MM.1S (cell line): ENCODE data around the gene ADO.

Experiments
- DNase-seq: peaks from one replicate; pipeline ENCODE4 v3.0.0-alpha.2; 2015
- H2AFZ ChIP-seq: fragments of 300-600 bp; sonication (generic); 2 replicates; pipeline ENCODE4 v1.6.0; 2016; ENCODE audit warnings: antibody characterized with exemption, low read length
- H3F3A ChIP-seq: fragments of 300-600 bp; sonication (generic); 2 replicates; pipeline ENCODE4 v1.6.1; 2016; ENCODE audit warnings: mild to moderate bottlenecking, antibody characterized with exemption, low read length, moderate library complexity, mixed read lengths; ENCODE audit not compliant: insufficient read depth
- H3K27ac ChIP-seq: fragments of 300-600 bp; sonication (generic); 2 replicates; pipeline ENCODE4 v1.5.1; 2016; ENCODE audit warnings: mild to moderate bottlenecking, low read length
- H3K27me3 ChIP-seq: fragments of 300-600 bp; sonication (generic); replicated peaks from 2 replicates; pipeline ENCODE4 v1.6.0; 2016; ENCODE audit warnings: low read length; ENCODE audit not compliant: insufficient read depth
- H3K36me3 ChIP-seq: fragments of 300-600 bp; sonication (generic); replicated peaks from 2 replicates; pipeline ENCODE4 v1.6.1; 2016; ENCODE audit warnings: mild to moderate bottlenecking, low read length, mixed read lengths; ENCODE audit not compliant: insufficient read depth
- H3K4me1 ChIP-seq: fragments of 300-600 bp; sonication (generic); 2 replicates; pipeline ENCODE4 v1.6.1; 2016; ENCODE audit warnings: low read length, mixed read lengths
- H3K4me2 ChIP-seq: fragments of 300-600 bp; sonication (generic); 2 replicates; pipeline ENCODE4 v1.6.0; 2016; ENCODE audit warnings: low read depth, low read length
- H3K4me3 ChIP-seq: fragments of 300-600 bp; sonication (generic); 2 replicates; pipeline ENCODE4 v1.5.1; 2016; ENCODE audit warnings: low read length, mixed read lengths
- H3K79me2 ChIP-seq: fragments of 300-600 bp; sonication (generic); 2 replicates; pipeline ENCODE4 v1.6.1; 2016; ENCODE audit warnings: mixed run types, low read length, mixed read lengths
- H3K9ac ChIP-seq: fragments of 300-600 bp; sonication (generic); 2 replicates; pipeline ENCODE4 v1.6.1; 2016; ENCODE audit warnings: low read length, mixed read lengths
- H3K9me2 ChIP-seq: fragments of 300-600 bp; sonication (generic); replicated peaks from 2 replicates; pipeline ENCODE4 v1.6.1; 2016; ENCODE audit warnings: mild to moderate bottlenecking, low read length, mixed read lengths; ENCODE audit not compliant: insufficient read depth
- H3K9me3 ChIP-seq: fragments of 300-600 bp; sonication (generic); replicated peaks from 2 replicates; pipeline ENCODE4 v1.6.1; 2016; ENCODE audit warnings: mild to moderate bottlenecking, low read length, mixed read lengths; ENCODE audit not compliant: insufficient read depth
- H4K20me1 ChIP-seq: fragments of 300-600 bp; sonication (generic); 2 replicates; pipeline ENCODE4 v1.6.1; 2016; ENCODE audit warnings: mild to moderate bottlenecking, low read length, moderate library complexity, mixed read lengths; ENCODE audit not compliant: insufficient read depth
- CTCF ChIP-seq: fragments of 300-600 bp; sonication (generic); IDR thresholded peaks from 2 replicates; pipeline ENCODE4 v1.5.1; 2016; ENCODE audit warnings: antibody characterized with exemption, low read length, mixed read lengths
- EZH2 ChIP-seq: fragments of 300-600 bp; sonication (generic); optimal IDR thresholded peaks from 2 replicates; pipeline ENCODE3; 2017; ENCODE audit warnings: low read depth, mild to moderate bottlenecking, antibody characterized with exemption, low read length, mixed read lengths
- EZH2phosphoT487 ChIP-seq: fragments of 300-600 bp; sonication (generic); IDR thresholded peaks from 2 replicates; pipeline ENCODE4 v1.6.1; 2018; ENCODE audit warnings: antibody characterized with exemption, low read length

ADO gene

GRCh38 chr10:62806251-62806650, 1.7 kb downstream of the ADO start:
- no peak overlapping the region for H3K27ac ChIP-seq
- H3K9ac ChIP-seq: no peak overlapping the region; the same call in 1 of the 2 replicates
- H3K36me3 ChIP-seq: 0 out of 2 replicates have a peak, but pooled peaks cover 4% of the 10 kb centered on the region
- H3K79me2 ChIP-seq: peaks cover 45% of the 10 kb centered on the region
- peak overlapping the region; percentile 94 for H3K4me3 ChIP-seq
- no peaks in the 10 kb centered on the region for H3K9me2 ChIP-seq
- DNase-seq: no peak
- H3K4me1 ChIP-seq: peaks cover 19% of the 10 kb centered on the region
- peaks cover 7% of the 10 kb centered on the region; the same call in 1 of the 2 replicates for H4K20me1 ChIP-seq
- H2AFZ ChIP-seq: no peak overlapping the region
- no peaks in the 10 kb centered on the region for H3K27me3 ChIP-seq
- H3K9me3 ChIP-seq: no peaks in the 10 kb centered on the region
- H3K4me2 ChIP-seq: peak overlapping the region; percentile 94
- no peaks in the 10 kb centered on the region for H3F3A ChIP-seq
- TF ChIP-seq EZH2phosphoT487 (no peak), CTCF (no peak), EZH2 (no peak)

- no peaks in the 10 kb centered on the region for H3K9me3 ChIP-seq
- no peak overlapping the region for H3K27ac ChIP-seq
- H2AFZ ChIP-seq: no peak overlapping the region
- 0 out of 2 replicates have a peak, but pooled peaks cover 4% of the 10 kb centered on the region for H3K36me3 ChIP-seq
- no peaks in the 10 kb centered on the region for H3F3A ChIP-seq
- H4K20me1 ChIP-seq: peaks cover 7% of the 10 kb centered on the region; the same call in 1 of the 2 replicates
- TF ChIP-seq EZH2 (no peak), CTCF (no peak), EZH2phosphoT487 (no peak)
- H3K4me2 ChIP-seq: no peak overlapping the region
- no peak overlapping the region for H3K4me3 ChIP-seq
- H3K27me3 ChIP-seq: peaks cover 14% of the 10 kb centered on the region
- no peak overlapping the region for H3K9ac ChIP-seq
- peaks cover 13% of the 10 kb centered on the region for H3K4me1 ChIP-seq
- peaks cover 40% of the 10 kb centered on the region for H3K79me2 ChIP-seq
- no peaks in the 10 kb centered on the region for H3K9me2 ChIP-seq
- DNase-seq: no peak
These were observed 5.8 kb downstream of the ADO start for GRCh38 chr10:62810156-62810902.

GRCh38 chr10:62811159-62811875, 6.8 kb downstream of the ADO start:
- H3F3A ChIP-seq: no peaks in the 10 kb centered on the region
- no peak overlapping the region for H3K27ac ChIP-seq
- H3K4me2 ChIP-seq: no peak overlapping the region
- DNase-seq: no peak
- no peak overlapping the region for H3K4me3 ChIP-seq
- H2AFZ ChIP-seq: no peak overlapping the region
- no peaks in the 10 kb centered on the region for H3K9me2 ChIP-seq
- peaks cover 20% of the 10 kb centered on the region for H3K27me3 ChIP-seq
- TF ChIP-seq CTCF (no peak), EZH2 (no peak), EZH2phosphoT487 (no peak)
- 0 out of 2 replicates have a peak, but pooled peaks cover 4% of the 10 kb centered on the region for H3K36me3 ChIP-seq
- H3K79me2 ChIP-seq: peaks cover 30% of the 10 kb centered on the region
- H3K4me1 ChIP-seq: peaks cover 13% of the 10 kb centered on the region
- no peaks in the 10 kb centered on the region for H3K9me3 ChIP-seq
- no peak overlapping the region for H3K9ac ChIP-seq
- H4K20me1 ChIP-seq: peaks cover 7% of the 10 kb centered on the region; the same call in 1 of the 2 replicates
